Endothelial cell of umbilical vein (primary cell): ENCODE results near the gene TRAF3IP1. TPM values are rescaled to one million over a fixed set of nuclear protein-coding genes. Genes with fewer than 3 reads are reported as not detected.

Experiments used
- BruUV-seq: library from RNA; stranded (reverse); fragments of 400-500 nt; replicated peaks from 2 replicates; lab custom pipeline; 2021; lab: Mats Ljungman, UMichigan
- CTCF ChIA-PET: fragments of 300-600, 350-600 bp; sonication (Branson Sonifier 250); formaldehyde crosslinking; loops from one replicate; lab custom pipeline; 2021; ENCODE audit warnings: antibody characterized with exemption, inconsistent platforms; lab: Charles Lee
- POLR2A ChIA-PET: fragments of 300-600, 350-600 bp; sonication (Branson Sonifier 250); formaldehyde crosslinking; loops from one replicate; lab custom pipeline; 2021; ENCODE audit warnings: antibody characterized with exemption, inconsistent platforms; lab: Charles Lee
- DNase-seq: peaks from one replicate; pipeline ENCODE4 v3.0.0-alpha.2; 2011; ENCODE audit warnings: low read depth, low spot score
- FAIRE-seq: peaks from 2 replicates; lab custom pipeline; 2011; peaks lifted over from hg19 to GRCh38; lab: Jason Lieb, UNC
- H2AFZ ChIP-seq: 2 replicates; pipeline ENCODE4 v1.6.0; 2012; ENCODE audit warnings: low read depth, low read length, control low read depth, inconsistent platforms
- H3K27ac ChIP-seq: 2 replicates; pipeline ENCODE4 v1.5.1; 2011; ENCODE audit warnings: low read depth, mild to moderate bottlenecking, control low read depth, low read length, moderate library complexity; ENCODE audit not compliant: insufficient read depth
- H3K27me3 ChIP-seq, 2 experiments: 2 replicates each; pipeline versions ENCODE4 v1.6.0 to v1.6.1; 2011; ENCODE audit warnings: low read length in 2 of 2, mixed read lengths in 1 of 2; ENCODE audit not compliant: control insufficient read depth in 2 of 2, insufficient read depth in 2 of 2
- H3K36me3 ChIP-seq, 2 experiments: 2 replicates in 1 of 2; 3 replicates in 1 of 2; pipeline ENCODE4 v1.5.1; 2011; ENCODE audit warnings: low read length in 2 of 2, mild to moderate bottlenecking in 1 of 2, moderate library complexity in 1 of 2; ENCODE audit not compliant: control insufficient read depth in 2 of 2, insufficient read depth in 2 of 2; ENCODE audit errors: extremely low read depth in 1 of 2
- H3K4me1 ChIP-seq: 3 replicates; pipeline ENCODE4 v1.5.1; 2011; ENCODE audit warnings: mild to moderate bottlenecking, low read length; ENCODE audit not compliant: control insufficient read depth, insufficient read depth; ENCODE audit errors: extremely low read depth
- H3K4me2 ChIP-seq: 2 replicates; pipeline ENCODE4 v1.6.1; 2011; ENCODE audit warnings: low read length, control low read depth, mixed read lengths; ENCODE audit not compliant: insufficient read depth
- H3K4me3 ChIP-seq, 3 experiments: fragments of 200-600 bp in 1 of 3; sonication (generic), shearing (Covaris generic) in 1 of 3; replicated peaks in 1 of 3; 2 replicates each; pipeline ENCODE4 v1.5.1; 2011 to 2016; ENCODE audit warnings: control low read depth in 3 of 3, low read length in 3 of 3, mild to moderate bottlenecking in 2 of 3, inconsistent platforms in 1 of 3, low read depth in 1 of 3, moderate library complexity in 1 of 3; ENCODE audit not compliant: insufficient read depth in 1 of 3
- H3K79me2 ChIP-seq: 2 replicates; pipeline ENCODE4 v1.6.0; 2012; ENCODE audit warnings: low read length, inconsistent platforms; ENCODE audit not compliant: control insufficient read depth, insufficient read depth
- H3K9ac ChIP-seq: replicated peaks from 2 replicates; pipeline ENCODE3; 2011; ENCODE audit warnings: low read length, control low read depth; ENCODE audit not compliant: insufficient read depth; ENCODE audit errors: extremely low read depth
- H3K9me1 ChIP-seq: replicated peaks from 3 replicates; pipeline ENCODE4 v1.6.0; 2011; ENCODE audit warnings: mild to moderate bottlenecking, low read length; ENCODE audit not compliant: control insufficient read depth, insufficient read depth; ENCODE audit errors: extremely low read depth
- H3K9me3 ChIP-seq: replicated peaks from 2 replicates; pipeline ENCODE4 v1.5.1; 2012; ENCODE audit warnings: low read length, inconsistent platforms; ENCODE audit not compliant: control insufficient read depth, insufficient read depth
- H4K20me1 ChIP-seq: replicated peaks from 2 replicates; pipeline ENCODE3; 2011; ENCODE audit warnings: mild to moderate bottlenecking, low read length; ENCODE audit not compliant: control insufficient read depth, insufficient read depth; ENCODE audit errors: extremely low read depth
- EZH2 ChIP-seq: IDR thresholded peaks from 2 replicates; pipeline ENCODE4 v1.6.1; 2012; ENCODE audit warnings: borderline replicate concordance, low read depth, mild to moderate bottlenecking, moderate library complexity, low read length, inconsistent platforms; ENCODE audit not compliant: severe bottlenecking
- FOS ChIP-seq: IDR thresholded peaks from 2 replicates; pipeline ENCODE4 v1.6.1; 2011; ENCODE audit warnings: mild to moderate bottlenecking, low read length, moderate library complexity, borderline replicate concordance; ENCODE audit not compliant: insufficient read depth
- JUN ChIP-seq: IDR thresholded peaks from 2 replicates; pipeline ENCODE4 v1.6.1; 2011; ENCODE audit warnings: borderline replicate concordance, low read depth; ENCODE audit not compliant: insufficient read length, insufficient read depth
- MYC ChIP-seq: IDR thresholded peaks from one replicate; pipeline ENCODE4 v1.6.1; 2011; ENCODE audit warnings: mild to moderate bottlenecking, low read depth, low read length
- POLR2A ChIP-seq: IDR thresholded peaks from 2 replicates; pipeline ENCODE4 v1.6.1; 2012; ENCODE audit warnings: low read depth, mild to moderate bottlenecking, control low read depth, low read length
- dilution Hi-C: fragments of 300-500 bp; cut with MboI; formaldehyde crosslinking; loops from one replicate; pipeline ENCODE4 v1.15.0; 2019; ENCODE audit warnings: low sequenced_read_pairs; ENCODE audit not compliant: extremely low pct_ligation_motif_present
- intact Hi-C: fragments of 100-400 bp; cut with micrococcal nuclease; formaldehyde crosslinking; loops from one replicate; pipeline ENCODE4 v1.10.0; 2022
- polyA plus RNA-seq, 4 experiments: library from polyadenylated mRNA; depleted of rRNA in 3 of 4; stranded (reverse) in 3 of 4; unstranded in 1 of 4; fragments of >200 nt; gene quantifications; 2 replicates each; pipeline versions ENCODE4 v1.2.1 to v1.2.3, GENCODE V29; 2011 to 2012; ENCODE audit warnings: missing spikeins in 1 of 4
- total RNA-seq: library from RNA; stranded (reverse); gene quantifications from 2 replicates; pipeline ENCODE4 v1.2.3, GENCODE V29; 2021
- TF ChIP-seq, protein P1 (sequence below): IDR thresholded peaks from 2 replicates; pipeline ENCODE4 v1.6.1; 2011; ENCODE audit not compliant: insufficient read depth, insufficient read length

TRAF3IP1 gene
- total and polyA plus RNA-seq, 2 donors (not counting 3 experiments of a cell fraction or from before 2014, with no cell fraction given) = 3.4 to 15.9 TPM

DNA sequence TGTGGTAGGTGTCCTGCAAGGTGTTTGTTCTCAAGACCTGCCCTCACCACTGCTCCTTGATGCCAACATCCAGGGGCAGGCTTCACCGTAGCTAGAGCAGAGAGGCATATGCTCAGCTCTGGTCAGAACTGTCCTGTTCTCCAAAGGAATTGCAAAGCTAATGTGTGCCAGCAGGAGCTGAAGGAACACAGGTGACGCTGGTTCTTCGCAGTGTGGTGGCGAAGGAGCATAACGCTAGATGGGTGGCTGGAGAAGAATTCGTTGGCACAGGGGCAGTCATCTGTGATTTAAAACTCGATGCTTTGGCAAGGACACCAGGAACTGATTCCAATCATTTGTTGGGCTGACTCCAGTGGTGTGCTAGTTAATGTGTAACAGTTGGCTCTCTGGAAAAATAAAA, 20.5 kb upstream of the TRAF3IP1 start:
- H3K36me3 ChIP-seq = no peaks in the 10 kb centered on the region
- no peaks in the 10 kb centered on the region for H4K20me1 ChIP-seq
- DNase-seq (no peak), FAIRE-seq (no peak)
- H3K9me3 ChIP-seq = no peaks in the 10 kb centered on the region
- H3K4me3 ChIP-seq = no peak overlapping the region
- no peak overlapping the region for H3K27ac ChIP-seq
- ChIA-PET POLR2A (no interaction called here), CTCF (no interaction called here)
- no TSS peak for BruUV-seq
- peaks cover 1 to 4% of the 10 kb centered on the region in 2 experiments for H3K27me3 ChIP-seq
- H3K9ac ChIP-seq = no peak overlapping the region
- no peak for TF ChIP-seq MYC
- no peak for TF ChIP-seq POLR2A
- no peak overlapping the region for H2AFZ ChIP-seq
- dilution Hi-C loops = no loop called here
- no peak overlapping the region for H3K4me2 ChIP-seq
- intact Hi-C loops = no loop called here
- H3K9me1 ChIP-seq = no peaks in the 10 kb centered on the region
- no peaks in the 10 kb centered on the region for H3K4me1 ChIP-seq
- H3K79me2 ChIP-seq = no peaks in the 10 kb centered on the region

DNA sequence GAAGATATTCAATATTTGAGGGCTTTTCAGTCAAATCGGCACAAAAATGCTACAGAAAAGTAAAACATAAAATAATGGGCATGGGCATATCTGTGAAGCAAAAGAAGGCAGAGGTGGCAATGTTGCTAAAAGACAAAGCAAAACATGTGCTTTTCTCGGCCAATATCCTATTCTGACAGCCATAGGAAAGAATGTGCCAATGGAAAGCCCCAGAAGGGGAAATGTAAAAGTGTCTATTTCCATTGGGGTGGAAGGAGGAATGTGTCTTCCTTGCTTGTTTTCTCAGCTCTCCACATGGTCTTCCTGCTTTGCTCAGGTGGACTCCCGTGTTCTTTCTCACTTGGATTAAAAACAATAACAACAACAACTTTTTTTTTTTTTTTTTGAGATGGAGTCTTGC, 18.2 kb upstream of the TRAF3IP1 start:
- no peak overlapping the region for H2AFZ ChIP-seq
- no peak overlapping the region for H3K4me2 ChIP-seq
- no peak overlapping the region for H3K9ac ChIP-seq
- no TSS peak for BruUV-seq
- ChIA-PET CTCF (interaction anchor here (1.9 kb wide), 1 partner anchor 38 kb away, joined by 4 read pairs; no protein-coding TSS in a partner anchor), POLR2A (no interaction called here)
- intact Hi-C loops = no loop called here
- FAIRE-seq (no peak), DNase-seq (no peak)
- H3K27me3 ChIP-seq = peaks cover 1 to 4% of the 10 kb centered on the region in 2 experiments
- dilution Hi-C loops = no loop called here
- TF ChIP-seq JUN (no peak), FOS (no peak), EZH2 (no peak)
- TF ChIP-seq, protein P1, sequence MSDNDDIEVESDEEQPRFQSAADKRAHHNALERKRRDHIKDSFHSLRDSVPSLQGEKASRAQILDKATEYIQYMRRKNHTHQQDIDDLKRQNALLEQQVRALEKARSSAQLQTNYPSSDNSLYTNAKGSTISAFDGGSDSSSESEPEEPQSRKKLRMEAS = no peak
- no peaks in the 10 kb centered on the region for H3K9me3 ChIP-seq
- H3K27ac ChIP-seq = no peak overlapping the region
- H3K36me3 ChIP-seq = no peaks in the 10 kb centered on the region
- no peaks in the 10 kb centered on the region for H3K79me2 ChIP-seq
- H3K9me1 ChIP-seq = no peaks in the 10 kb centered on the region
- H4K20me1 ChIP-seq = no peaks in the 10 kb centered on the region
- no peaks in the 10 kb centered on the region for H3K4me1 ChIP-seq
- H3K4me3 ChIP-seq = no peak overlapping the region
